DMS 273 (cell line): ENCODE results near the gene USE1.

Experiments
- DNase-seq: peaks from one replicate; lab custom pipeline; 2025; ENCODE audit not compliant: unreplicated experiment; lab: John Stamatoyannopoulos, UW

Gene USE1

GRCh38 chr19:17205237-17206140 lies 9.7 kb upstream of the USE1 start:
- peak; percentile 75 for DNase-seq

DNA sequence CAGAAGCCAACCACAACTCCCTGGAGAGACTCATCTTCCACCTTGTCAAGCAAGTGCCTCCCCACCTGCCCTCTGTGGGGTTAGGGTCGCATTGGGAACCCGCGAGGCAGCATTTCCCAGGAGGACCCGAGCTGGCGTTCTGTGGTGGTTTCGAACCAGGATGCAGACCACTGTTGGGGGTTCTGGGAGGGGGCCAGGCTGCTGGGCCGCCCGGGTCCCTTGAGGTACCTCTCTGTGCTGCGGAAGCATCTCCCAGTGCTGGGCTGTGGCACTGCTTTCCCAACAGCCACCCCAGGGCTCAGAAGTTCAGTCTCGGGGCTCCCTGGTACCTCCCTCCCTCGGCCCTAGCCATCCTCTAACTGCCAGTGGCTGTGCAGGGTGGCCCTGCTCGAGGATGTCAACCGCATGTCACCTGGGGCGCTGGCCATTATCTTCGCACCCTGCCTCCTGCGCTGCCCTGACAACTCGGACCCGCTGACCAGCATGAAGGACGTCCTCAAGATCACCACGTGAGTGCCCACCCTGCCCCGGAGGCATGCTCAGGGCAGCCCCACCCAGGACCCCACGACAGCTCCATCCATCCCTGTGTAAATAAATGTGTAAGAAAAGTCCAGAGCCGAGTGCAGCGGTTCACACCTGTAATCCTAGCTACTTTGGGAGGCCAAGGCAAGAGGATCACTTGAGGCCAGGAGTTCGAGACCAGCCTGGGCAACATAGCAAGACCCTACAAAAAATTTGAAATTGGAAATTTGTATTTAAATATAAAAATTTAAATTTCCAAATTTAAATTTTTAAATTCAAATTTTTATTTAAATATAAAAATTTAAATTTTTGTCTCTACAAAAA lies 8.2 kb upstream of the USE1 start:
- DNase-seq, result no peak

DNA sequence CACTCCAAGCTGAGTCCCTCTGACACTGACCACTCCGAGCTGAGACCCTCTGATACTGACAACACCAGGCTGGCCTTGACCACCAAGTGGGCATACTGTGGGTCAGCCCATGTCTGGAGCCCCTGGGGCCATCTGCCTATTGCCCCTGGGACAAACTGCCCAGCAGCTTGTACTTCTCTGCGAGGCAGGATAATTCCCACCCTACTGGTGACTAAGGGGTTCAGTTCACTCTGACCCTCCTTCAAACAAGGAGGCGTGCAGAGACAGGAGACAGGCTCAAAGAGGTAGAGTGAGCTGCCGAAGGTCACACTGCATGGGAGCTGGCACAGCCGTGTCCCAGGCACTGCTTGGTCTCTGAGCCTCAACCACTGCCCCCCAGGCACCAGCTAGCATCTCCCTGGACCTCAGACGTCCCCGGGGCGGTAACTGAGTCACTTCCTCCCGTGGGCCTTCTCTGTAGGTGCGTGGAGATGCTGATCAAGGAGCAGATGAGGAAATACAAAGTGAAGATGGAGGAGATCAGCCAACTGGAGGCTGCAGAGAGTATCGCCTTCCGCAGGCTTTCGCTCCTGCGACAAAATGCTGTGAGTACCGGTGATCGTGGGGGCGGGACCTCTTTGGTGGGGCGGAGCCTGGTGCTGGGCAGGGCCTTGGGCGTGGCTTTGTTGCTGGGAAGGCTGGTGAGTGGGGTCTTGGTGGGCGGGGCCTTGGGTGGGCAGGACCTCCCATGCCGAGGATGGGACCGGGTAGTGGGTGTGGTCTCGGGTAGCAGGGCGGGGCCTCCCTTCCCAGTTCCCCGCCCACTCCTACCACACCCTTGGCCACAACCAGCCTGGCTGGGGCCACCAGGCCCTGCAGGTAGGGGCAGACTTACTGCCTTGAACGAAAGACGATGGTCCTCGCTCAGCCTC lies 5.8 kb upstream of the USE1 start:
- DNase-seq, result peak; percentile 62

GRCh38 chr19:17210296-17210695 lies 4.9 kb upstream of the USE1 start:
- no peak for DNase-seq

GRCh38 chr19:17211547-17212446 lies 3.4 kb upstream of the USE1 start:
- no peak for DNase-seq

GRCh38 chr19:17213334-17213733 lies 1.8 kb upstream of the USE1 start:
- no peak for DNase-seq

DNA sequence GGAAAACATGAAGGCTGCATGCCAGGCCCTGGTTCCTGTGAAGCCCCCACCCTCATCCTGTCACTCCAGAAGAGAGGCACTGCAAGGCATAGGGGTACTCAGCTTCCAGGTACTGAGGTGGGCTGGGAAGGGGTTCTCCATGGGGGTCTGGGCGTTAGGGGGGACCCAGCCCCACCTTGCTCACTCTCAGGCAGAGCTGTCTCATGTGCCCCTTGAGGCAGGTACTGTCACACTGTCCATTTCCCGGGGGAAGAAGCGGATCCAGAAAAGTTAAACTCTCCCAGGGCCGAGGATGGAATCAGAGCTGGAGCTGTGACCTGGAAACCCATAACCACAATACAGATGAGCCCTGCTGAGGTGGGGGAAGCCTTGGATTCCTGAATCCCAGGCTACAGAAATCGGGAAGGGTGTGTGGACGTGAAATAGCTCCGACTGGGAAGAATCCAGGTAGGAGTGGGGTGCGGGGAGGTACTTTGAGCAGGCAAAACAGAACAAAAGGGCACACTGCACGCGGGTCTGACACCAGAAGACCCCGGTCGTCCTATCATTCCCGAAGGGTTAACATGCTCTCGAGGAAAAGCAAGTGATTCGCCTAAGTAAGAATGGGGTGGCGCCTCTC lies 540 bp upstream of the USE1 start:
- peak; percentile 48 for DNase-seq

DNA sequence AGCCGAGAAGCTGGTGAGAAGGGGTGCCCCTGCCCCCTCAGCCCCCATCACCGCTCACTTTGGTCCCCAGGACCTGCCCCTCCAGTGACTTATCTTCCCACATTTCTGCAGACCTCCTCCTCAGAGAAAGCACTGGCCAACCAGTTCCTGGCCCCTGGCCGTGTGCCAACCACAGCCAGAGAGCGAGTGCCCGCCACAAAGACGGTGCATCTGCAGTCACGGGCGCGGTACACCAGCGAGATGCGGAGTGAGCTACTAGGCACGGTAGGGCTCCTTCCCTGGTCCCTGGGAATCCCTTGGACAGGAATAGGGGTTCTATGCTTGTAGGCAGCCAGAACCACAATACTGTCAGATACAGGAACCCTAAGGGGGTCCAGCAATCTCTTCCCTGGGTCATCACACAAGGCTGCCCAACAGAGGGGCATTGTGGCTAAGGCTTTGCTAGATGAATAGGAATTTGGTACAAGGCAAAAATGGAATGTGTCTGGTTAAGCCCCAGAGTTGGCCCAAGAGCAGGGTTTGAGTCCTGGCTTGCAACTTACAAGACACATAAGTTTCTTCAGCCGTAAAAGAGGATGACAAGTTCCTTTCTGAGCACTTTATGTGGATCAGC lies 1.0 kb downstream of the USE1 start:
- DNase-seq, result no peak

- DNase-seq, result no peak
Measured at GRCh38 chr19:17219286-17219685, 4.1 kb downstream of the USE1 start.

- peak; percentile 33 for DNase-seq
Measured at GRCh38 chr19:17220207-17220758, 5.1 kb downstream of the USE1 start.

DNA sequence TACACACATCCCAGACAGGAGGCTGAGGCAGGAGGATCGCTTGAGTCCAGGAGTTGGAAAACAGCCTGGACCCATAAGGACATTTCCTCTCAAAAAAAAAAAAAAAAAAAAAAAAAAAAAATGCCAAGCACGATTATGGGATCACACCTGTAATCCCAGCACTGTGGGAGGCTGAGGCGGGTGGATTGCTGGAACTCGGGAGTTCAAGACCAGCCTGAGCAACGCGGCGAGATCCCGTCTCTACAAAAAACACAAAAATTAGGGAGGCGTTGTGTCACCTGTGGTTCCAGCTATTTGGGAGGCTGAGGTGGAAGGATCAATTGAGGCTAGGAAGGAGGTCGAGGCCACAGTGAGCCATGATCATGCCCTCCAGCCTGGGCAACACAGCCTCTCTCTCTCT lies 9.9 kb downstream of the USE1 start:
- no peak for DNase-seq

DNA sequence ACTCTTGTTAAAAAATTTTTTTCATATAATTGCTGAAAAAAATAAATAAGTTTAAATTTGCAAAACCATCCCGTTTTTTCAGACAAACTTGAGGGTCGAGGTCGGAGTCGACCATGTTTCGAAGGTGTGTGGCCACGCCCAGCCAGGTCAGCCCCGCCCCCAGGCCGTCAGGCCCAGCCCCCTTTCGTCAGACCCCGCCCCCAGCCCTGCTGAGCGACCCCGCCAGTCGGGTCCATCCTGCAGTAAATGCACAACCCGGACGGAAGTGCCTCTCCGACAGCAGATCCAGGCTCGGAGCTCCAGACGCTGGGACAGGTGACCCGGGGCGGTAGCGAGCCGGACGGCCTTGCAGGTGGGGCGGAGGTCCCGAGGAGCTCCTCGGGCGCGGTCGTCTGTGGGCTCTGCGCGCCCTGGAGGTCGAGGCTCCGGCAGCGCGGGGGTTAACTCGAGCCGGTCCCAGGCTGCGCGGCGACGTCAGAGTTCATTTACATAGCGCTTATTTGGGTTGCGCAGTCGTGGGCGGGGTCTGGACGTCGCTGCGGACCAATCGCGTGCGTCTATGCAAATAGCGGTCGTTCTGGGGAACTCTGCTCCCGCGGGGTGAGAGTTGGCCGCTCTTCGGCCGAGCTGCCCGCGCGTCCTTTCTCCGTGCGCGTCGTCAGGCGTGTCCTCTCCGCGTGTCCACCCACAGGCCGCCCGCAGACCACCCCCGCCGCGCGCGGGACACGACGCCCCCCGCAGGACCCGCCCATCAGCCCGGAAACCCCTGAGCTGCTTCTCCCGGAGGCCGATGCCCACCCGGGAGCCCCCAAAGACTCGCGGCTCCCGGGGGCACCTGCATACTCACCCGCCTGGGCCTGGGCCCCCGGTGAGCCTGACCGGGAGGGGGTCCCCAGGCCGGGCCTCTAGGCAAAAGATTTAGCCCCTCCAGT lies 11.1 kb downstream of the USE1 start, which contains the start of gene OCEL1:
Gene OCEL1 (plus strand): TSS at position 225 of the 932 bp plus-strand sequence. CDS start 22 bp downstream, at position 247.
- DNase-seq, result peak; percentile 99

- DNase-seq, result peak; percentile 37
Measured at GRCh38 chr19:17227798-17228367, 12.7 kb downstream of the USE1 start.

GRCh38 chr19:17229890-17230289 lies 14.7 kb downstream of the USE1 start:
- DNase-seq, result no peak

- no peak for DNase-seq
Measured at GRCh38 chr19:17232258-17232657, 17.1 kb downstream of the USE1 start.

- DNase-seq, result peak; percentile 25
Measured at GRCh38 chr19:17234911-17235299, 19.7 kb downstream of the USE1 start.

DNA sequence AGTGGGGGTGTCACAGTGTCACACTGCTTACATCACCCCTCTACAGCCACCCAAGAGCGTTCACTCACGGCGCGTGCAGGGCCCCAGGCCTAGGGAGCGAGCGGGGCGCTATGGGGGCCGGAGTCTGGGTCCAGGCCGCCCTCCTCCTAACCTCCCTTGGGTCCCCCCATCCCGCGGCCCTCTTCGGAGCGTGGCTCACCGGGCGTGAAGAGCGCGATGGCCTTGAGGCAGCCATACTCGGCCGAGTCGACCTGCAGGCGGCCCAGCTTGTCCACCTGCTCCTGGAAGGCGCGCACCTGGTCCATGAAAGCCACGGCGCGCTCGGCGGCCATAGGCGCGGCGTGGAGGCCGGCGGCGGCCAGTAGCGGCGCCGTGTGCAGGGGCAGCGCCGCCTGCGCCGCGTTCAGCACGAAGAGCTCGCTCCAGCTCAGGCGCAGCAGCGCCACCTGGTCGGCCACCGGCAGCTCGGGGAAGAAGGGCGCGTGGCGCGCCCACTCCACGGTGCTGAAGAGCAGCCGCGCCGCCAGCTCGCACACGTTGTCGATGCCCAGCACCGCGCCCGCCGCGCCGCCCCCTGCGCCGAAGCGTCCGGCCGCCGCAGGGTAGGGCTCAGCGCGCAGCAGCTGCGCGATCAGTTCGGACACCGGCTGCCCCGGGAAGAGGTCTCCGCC lies 20.3 kb downstream of the USE1 start:
- no peak for DNase-seq
